ENCODE measurements around the gene GRK6.
"Not testable (repeated sequence)": the region's sequence is repeated elsewhere in the genome, so short reads cannot be mapped to it uniquely, and the experiment has no call there.

The GRK6 gene

DNA sequence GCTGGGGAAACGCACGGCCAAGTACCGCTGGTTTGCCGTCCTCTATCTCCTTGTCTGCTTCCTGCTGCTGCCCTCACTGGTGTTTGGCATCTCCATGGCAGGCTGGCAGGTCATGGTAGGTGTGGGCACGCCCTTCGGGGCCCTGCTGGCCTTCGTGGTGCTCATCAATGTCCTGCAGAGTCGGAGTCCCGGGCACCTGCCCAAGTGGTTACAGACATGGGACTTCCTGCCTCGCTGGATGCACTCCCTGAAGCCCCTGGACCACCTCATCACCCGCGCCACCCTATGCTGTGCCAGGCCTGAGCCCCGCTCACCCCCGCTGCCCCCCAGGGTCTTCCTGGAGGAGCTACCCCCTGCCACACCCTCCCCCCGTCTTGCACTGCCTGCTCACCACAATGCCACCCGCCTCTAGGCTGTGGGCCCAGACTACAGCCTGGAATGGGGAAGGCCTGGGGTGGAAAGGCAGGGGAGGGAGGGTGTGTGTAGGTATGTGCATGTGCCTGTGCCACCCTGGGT is 28.5 kb upstream of the GRK6 start:
- no peak for DNase-seq (ENCODE audit: low read depth)

DNA sequence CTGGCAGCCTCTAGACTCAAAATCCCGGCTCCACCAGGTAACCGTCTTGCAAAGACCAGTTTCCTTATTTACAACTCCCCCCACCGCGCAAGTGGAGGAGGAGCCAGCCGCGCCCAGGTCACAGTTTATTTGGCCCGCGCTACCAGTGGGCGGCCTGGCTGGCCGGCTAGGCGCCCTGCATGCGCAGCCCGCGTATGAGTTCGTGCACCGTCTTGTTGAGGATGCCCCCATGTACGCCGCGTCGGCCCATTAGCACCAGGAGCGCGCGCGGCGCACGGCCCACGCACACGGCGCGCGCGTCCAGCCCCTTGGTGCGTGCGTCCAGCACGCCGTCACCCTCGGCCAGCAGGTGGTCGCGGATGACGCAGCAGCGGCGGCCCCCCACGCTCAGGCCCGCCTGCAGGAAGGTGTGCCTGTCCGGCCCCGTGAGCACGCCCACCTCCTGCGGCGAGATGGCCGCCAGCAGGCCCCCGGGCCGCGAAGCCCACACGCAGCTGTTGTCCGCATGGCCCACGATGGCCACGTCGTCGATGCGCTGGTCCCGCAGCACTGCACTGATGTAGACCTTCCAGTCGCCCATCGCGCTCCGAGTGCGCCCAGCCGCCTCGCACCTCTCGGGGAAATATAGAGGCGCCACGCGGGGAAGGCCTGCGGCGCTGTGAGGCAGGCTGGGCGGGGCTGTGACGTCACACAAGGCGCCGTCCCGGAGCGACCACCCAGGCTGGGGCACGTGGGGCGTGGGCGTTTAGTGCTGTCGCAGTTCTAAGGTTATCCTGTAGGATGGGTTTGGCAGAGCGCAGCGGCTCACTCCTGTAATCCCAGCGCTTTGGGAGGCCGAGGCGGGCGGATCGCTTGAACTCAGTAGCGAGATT is 26.2 kb upstream of the GRK6 start, which contains the start of gene PFN3:
TSS of gene PFN3 (minus strand) at position 665 of the 872 bp plus-strand sequence. CDS start at position 580, 85 bp downstream.
- no peak for DNase-seq (ENCODE audit: low read depth)

DNA sequence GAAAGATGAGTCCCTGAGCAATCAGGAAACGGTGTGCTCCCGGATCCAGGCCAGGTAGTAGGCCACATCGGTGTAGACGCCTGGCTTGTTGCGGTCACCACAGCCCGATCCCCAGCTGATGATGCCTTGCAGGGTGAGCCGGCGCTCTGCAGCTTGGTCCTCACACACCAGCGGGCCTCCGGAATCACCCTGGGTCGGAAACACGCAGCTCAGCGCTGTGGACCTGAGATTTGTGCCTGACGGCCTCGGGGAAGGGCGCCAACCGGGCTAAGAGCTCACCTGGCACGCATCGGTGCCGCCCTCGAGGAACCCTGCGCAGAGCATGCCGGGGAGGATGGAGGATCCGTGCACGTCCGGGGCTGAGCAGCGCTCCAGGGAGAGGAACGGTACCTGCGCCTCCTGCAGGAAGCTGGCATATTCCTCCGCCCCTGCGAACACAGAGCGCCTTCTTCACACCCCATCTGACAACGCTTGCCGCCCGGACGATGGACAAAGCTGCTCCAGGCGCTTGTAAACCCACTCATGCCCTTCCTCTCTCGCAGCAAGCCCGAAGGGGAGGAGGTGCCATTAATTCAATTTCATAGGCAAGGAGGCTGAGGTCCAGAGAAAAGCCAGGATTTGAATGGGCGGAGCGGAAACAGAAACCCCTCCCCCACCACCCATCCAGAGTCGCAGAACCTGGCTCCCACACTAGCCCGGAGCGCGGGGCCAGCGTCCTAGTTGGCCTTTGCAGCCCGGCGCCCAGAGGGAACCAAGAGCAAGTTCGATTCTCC is 24.0 kb upstream of the GRK6 start:
- DNase-seq (ENCODE audit: low read depth) = no peak

DNA sequence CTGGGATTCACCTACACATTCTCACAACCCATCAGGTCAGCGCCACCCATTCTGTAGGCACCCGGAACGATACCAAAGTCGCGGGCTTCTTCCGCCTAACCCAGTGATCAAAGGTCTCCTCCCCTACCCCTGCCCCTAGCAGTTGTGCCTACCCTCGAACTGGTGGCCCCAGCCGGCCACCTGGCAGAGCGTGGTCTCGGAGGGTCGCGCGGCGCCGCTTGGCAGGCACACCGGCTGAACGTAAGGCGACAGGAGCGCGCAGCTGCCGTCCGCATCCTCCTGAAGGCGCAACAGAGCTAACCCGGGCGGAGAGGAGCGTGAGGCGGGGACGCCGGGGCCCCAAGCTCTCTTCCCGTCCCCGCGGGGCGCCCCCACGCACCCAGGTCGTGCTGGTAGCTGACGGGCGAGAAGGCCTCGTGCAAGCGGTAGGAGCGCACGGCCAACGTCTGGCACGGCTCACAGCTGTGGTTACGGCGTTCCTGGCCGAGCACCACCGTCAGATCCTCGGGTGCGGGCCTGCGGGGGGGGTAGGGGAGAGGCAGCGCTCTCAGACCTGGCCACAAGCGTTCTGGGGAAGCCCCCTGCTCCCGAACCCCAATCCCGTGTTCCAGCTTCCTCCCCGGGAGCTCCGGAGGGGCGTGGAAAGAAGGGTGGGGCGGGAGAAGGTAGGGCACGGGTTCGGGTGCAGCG is 23.2 kb upstream of the GRK6 start:
- DNase-seq (ENCODE audit: low read depth) = no peak

DNA sequence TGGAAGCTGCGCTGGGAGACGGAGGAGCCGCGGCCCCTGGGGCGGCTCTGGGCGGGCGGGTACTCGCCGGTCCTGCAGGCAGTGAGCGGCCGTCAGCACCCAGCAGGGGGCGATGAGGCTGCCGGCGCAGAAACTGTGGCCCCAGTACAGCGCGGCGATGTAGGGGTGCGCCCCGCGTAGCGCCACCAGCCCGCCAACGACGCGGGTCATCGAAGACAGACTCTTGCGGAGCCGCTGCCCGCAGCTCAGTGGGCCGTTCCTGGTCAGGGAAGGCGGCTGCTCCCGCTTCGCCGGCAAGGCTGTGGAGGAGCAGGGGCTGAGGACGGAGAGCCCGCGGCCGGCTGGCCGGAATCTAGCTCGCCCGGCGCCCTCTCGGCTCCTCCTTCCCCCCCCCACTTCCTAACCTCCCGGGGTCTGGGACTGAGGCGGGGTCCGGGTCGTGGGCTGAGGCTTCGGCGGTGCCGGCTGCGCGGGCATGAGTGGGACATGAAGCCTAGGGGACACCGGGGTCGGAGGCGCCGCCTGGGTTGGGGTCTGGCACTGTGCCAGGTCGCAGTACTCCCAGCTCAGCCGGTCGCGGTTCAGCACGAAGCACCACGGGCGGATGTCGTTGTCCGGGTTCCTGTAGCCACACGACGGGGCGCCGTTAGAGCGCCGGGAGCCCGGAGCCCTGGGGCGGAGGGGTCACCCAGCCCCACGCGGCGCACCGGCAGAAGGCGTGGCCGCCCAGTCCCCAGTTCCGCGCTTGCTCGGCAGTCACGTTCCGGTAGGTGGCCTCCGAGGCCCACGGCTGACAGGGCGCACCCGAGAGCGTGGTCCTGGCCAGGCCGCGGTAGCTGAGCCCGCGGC is 22.5 kb upstream of the GRK6 start:
- DNase-seq (ENCODE audit: low read depth) = no peak

- DNase-seq (ENCODE audit: low read depth) = no peak
Observed at GRCh38 chr5:177404641-177405179, 21.8 kb upstream of the GRK6 start.

- DNase-seq (ENCODE audit: low read depth) = no peak
Observed at GRCh38 chr5:177405312-177405711, 21.2 kb upstream of the GRK6 start.

- no peak for DNase-seq (ENCODE audit: low read depth)
Observed at GRCh38 chr5:177405805-177406204, 20.7 kb upstream of the GRK6 start.

DNA sequence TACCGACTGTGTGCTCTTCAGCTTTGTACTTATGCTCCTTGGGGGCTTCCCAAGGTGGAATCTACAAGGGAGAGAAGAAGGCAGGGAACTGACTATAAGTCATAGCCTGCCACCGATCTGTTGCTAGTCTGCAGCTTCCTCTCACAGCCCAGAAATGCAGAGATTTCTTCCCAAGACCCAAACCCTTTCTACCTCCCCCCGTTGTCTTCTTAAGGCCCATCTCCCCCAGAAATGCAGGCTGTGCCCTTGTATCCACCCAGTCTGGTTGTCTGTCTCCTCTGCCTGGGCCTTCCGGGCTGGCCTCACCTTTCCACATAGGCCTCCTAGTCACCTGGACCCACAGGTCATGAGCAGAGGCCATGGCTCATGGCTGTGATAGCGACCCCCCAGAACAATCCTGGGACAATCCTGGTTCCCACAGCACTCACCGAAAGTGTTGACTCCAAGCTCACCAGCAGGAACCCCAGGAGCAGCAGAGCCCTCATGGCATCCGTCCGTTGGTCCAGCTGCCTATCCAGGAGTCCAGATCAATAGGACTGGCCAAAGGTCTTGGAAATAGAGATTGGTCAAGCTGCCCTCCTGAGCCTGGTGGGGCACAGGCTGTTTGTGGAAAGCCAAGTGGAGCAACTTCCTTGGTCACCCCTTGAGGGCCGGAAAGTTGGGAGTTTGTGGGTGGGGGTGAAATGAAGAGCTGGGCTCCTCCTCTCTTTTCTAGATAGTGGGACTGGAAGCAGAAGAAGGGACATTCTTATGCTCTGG is 17.3 kb upstream of the GRK6 start, which contains the start of gene F12:
TSS of gene F12 (minus strand) at position 522 of the 759 bp plus-strand sequence. CDS start at position 485, 37 bp downstream.
- DNase-seq (ENCODE audit: low read depth) = no peak

DNA sequence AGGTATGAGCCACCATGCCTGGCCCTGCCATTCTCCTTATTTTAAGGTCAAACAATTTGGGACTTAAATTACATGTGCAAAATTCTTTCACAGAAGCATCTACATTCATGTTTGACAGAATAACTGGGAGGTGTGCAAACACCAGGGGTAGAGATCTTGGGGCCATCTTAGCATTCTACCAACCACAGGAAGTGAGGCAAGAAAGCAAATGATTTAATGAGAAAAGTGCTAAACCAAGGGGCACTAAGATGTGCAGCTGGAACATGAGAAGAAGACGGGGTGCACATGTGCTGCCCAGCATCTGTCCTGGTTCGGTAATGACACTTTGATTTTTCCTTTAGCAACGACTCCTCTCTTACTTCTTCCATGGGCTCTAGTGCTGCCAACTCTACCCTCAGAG is 15.9 kb upstream of the GRK6 start:
- DNase-seq (ENCODE audit: low read depth) = no peak

- no peak for DNase-seq (ENCODE audit: low read depth)
Observed at GRCh38 chr5:177412603-177413233, 13.8 kb upstream of the GRK6 start.

GRCh38 chr5:177414481-177414880 is 12.0 kb upstream of the GRK6 start:
- no peak for DNase-seq (ENCODE audit: low read depth)

GRCh38 chr5:177417081-177417480 is 9.4 kb upstream of the GRK6 start:
- DNase-seq (ENCODE audit: low read depth) = not testable (repeated sequence)

- no peak for DNase-seq (ENCODE audit: low read depth)
Observed at GRCh38 chr5:177419046-177419445, 7.4 kb upstream of the GRK6 start.

DNA sequence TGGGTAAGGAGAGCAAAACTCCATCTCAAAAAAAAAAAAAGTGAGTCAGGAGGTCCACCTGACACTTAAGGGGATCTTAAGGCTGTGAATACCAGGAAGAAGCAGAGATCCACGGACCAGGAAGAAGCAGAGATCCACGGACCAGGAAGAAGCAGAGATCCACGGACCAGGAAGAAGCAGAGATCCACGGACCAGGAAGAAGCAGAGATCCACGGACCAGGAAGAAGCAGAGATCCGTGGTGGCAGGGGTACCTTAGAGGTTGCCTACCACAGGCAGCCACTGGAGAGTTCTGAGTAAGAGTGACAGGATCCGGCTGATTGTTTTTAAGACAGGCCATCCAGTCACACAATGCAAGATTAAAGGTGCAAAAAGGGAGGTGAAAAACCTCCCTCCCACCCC is 6.0 kb upstream of the GRK6 start:
- DNase-seq (ENCODE audit: low read depth) = not testable (repeated sequence)

DNA sequence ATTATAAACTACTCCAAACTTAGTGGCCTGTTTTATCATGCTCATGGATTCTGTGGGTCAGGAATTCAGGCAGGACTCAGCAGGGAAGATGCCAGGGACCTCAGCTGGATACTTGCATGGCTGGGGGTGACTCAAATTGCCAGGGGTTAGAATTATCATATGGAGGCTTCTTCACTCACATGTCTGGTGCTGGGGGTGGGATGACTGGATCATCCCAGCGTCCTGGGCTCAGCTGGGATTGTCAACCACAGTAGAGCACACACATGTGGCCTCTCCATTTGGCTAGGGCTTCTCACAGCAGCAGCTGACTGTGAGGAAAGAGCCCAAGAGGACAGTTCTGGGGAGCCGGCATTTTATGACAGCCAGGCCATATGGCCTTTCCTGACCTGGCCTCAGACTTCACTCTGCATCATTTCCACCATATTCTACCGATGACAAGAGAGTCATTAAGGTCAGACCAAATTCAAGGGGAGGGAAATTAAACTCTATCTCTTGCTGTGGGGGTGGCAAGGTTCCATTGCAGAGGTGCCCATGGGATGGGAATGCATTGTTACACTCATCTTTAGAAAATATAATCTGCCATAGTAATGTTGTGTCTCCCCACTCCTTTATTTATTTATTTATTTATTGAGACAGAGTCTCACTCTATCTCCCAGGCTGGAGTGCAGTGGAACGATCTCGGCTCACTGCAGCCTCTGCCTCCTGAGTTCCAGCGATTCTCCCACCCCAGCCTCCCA is 5.2 kb upstream of the GRK6 start:
- no peak for DNase-seq (ENCODE audit: low read depth)

- DNase-seq (ENCODE audit: low read depth) = no peak
Observed at GRCh38 chr5:177423671-177424070, 2.8 kb upstream of the GRK6 start.

DNA sequence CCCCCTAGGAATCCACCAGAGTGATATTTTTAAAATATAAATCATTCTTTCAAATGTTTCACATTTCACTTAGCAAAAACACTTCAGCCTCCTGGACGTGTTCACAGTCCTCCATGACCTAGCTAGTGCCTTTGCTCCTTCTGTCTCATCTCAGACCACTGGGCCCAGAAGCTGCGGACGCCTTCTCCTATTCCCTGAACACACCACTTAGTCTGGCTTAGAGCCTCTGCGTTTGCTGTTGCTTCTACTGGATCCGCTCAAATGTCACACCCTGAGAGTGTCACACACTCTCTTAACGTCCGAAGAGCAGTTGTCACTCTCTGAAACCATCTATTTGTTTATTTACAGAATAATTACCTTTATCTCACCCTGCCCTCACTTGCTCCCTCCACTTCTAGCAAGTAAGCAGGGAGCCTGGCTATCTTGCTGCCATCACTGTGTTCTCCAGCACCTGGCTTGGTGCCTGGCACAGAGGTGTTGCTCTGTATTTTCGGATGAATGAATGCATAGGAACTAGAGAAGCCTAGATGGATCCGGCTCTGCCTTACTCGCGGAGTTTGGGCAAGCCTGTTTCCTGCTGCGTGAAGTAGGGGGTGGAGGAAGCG is 1.2 kb upstream of the GRK6 start:
- DNase-seq (ENCODE audit: low read depth) = no peak

Data from HS-27A (cell line).